Gastrocnemius medialis (tissue), 4 donors: Measurements from ENCODE around the gene ID2.

Experiments
- CTCF ChIP-seq, 5 experiments: fragments of 450-650 bp in 3 of 5; fragments of 200-600 bp in 2 of 5; sonication (generic) in 2 of 5; IDR thresholded peaks in 4 of 5; conservative IDR thresholded peaks in 1 of 5; 1 replicate in 4 of 5; 2 replicates in 1 of 5; pipeline ENCODE4 v1.5.1; 2016 to 2019; ENCODE audit warnings: antibody characterized with exemption in 5 of 5, mild to moderate bottlenecking in 3 of 5, moderate library complexity in 3 of 5
- POLR2A ChIP-seq, 2 donors: fragments of 450-650 bp; IDR thresholded peaks; one replicate each; pipeline ENCODE4 v1.6.1; 2017; ENCODE audit warnings: antibody characterized with exemption in 2 of 2, mild to moderate bottlenecking in 2 of 2, moderate library complexity in 2 of 2

- TF ChIP-seq CTCF (IDR thresholded peaks at IDR 0.05 in 4 of 5, conservative IDR thresholded peaks at IDR 0.05 in 1 of 5) (no peak), POLR2A (IDR thresholded peaks at IDR 0.05) (no peak)
These were observed 7.3 kb upstream of the ID2 start for GRCh38 chr2:8674420-8675009.
